Measurements from ENCODE around the gene ZNF710. TPM values are rescaled to one million over a fixed set of nuclear protein-coding genes. Genes with fewer than 3 reads are reported as not detected.

ZNF710 gene
- total RNA-seq, 1 donor from 2014 or later = 11.5 TPM

GRCh38 chr15:90037961-90038631 is 37.0 kb downstream of the ZNF710 start:
- no peak for DNase-seq (ENCODE audit: low spot score)

GRCh38 chr15:90038632-90039095 is 37.5 kb downstream of the ZNF710 start:
- DNase-seq (ENCODE audit: low spot score) = no peak

- DNase-seq (ENCODE audit: low spot score) = no peak
Observed at GRCh38 chr15:90039996-90040395, 38.9 kb downstream of the ZNF710 start.

GRCh38 chr15:90040618-90041017 is 39.5 kb downstream of the ZNF710 start:
- no peak for DNase-seq (ENCODE audit: low spot score)

GRCh38 chr15:90042356-90042755 is 41.2 kb downstream of the ZNF710 start:
- DNase-seq (ENCODE audit: low spot score) = no peak

GRCh38 chr15:90042766-90043529 is 41.8 kb downstream of the ZNF710 start:
- DNase-seq (ENCODE audit: low spot score) = no peak

GRCh38 chr15:90043530-90044010 is 42.4 kb downstream of the ZNF710 start:
- no peak for DNase-seq (ENCODE audit: low spot score)

GRCh38 chr15:90044191-90044590 is 43.1 kb downstream of the ZNF710 start:
- no peak for DNase-seq (ENCODE audit: low spot score)

GRCh38 chr15:90044916-90045371 is 43.8 kb downstream of the ZNF710 start:
- DNase-seq (ENCODE audit: low spot score) = no peak

- no peak for DNase-seq (ENCODE audit: low spot score)
Observed at GRCh38 chr15:90046289-90046688, 45.2 kb downstream of the ZNF710 start.

GRCh38 chr15:90046911-90047392 is 45.8 kb downstream of the ZNF710 start:
- no peak for DNase-seq (ENCODE audit: low spot score)

GRCh38 chr15:90047956-90048575 is 46.9 kb downstream of the ZNF710 start:
- no peak for DNase-seq (ENCODE audit: low spot score)

- DNase-seq (ENCODE audit: low spot score) = no peak
Observed at GRCh38 chr15:90049030-90049429, 47.9 kb downstream of the ZNF710 start.

- no peak for DNase-seq (ENCODE audit: low spot score)
Observed at GRCh38 chr15:90049666-90050604, 48.8 kb downstream of the ZNF710 start.

- no peak for DNase-seq (ENCODE audit: low spot score)
Observed at GRCh38 chr15:90051874-90052273, 50.8 kb downstream of the ZNF710 start.

GRCh38 chr15:90053685-90054466 is 52.8 kb downstream of the ZNF710 start:
- DNase-seq (ENCODE audit: low spot score) = no peak

GRCh38 chr15:90054618-90055097 is 53.5 kb downstream of the ZNF710 start:
- DNase-seq (ENCODE audit: low spot score) = no peak

- DNase-seq (ENCODE audit: low spot score) = no peak
Observed at GRCh38 chr15:90055182-90055581, 54.1 kb downstream of the ZNF710 start.

GRCh38 chr15:90056529-90056928 is 55.4 kb downstream of the ZNF710 start:
- no peak for DNase-seq (ENCODE audit: low spot score)

- DNase-seq (ENCODE audit: low spot score) = no peak
Observed at GRCh38 chr15:90058308-90058707, 57.2 kb downstream of the ZNF710 start.

Data from mesenteric fat pad (tissue), 1 donor.